ENCODE results near the gene NGFR. TPM values are rescaled to one million over a fixed set of nuclear protein-coding genes. Genes with fewer than 3 reads are reported as not detected.

NGFR gene
- total RNA-seq, 1 experiment from 2014 or later = 11.3 TPM

DNA sequence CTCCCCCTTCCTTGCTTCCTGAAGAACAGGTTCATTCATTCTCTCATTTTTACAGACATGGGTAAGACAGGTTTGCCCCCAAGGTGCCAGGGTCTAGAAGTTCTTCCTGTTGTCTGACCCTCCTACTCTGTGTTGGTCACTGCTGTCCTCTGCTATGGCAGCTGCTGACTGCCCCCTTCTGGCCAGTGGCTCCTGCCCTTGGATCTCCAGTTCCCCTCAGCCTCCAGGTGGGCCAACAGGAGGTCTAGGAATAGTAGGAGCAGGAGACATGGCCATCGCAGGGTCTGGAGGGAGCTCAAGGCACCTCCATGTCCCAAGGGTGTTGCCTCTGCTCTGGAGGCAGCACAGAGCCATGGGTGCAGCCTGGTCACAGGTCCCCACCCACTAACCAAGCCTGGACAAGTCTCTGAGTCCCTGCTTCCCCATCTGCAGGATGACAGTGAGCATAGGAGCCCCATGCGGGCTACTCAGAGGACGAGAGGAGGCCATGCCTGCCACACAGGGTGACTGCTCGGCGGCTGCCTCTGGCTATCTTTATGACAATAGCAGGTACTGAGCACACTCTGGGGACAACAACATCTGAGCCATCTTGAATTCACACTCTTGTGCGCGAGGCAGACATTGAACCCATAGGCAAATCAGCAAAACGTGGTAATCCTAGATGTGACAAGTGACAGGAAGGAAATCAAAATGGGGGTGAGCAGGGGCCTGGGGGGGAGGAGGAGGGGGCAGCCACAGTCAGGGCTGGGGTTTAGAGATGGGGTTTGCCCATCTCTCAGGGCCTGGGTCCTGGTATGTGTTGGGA, 53.6 kb downstream of the NGFR start (continued):
- TF ChIP-seq, protein P1, sequence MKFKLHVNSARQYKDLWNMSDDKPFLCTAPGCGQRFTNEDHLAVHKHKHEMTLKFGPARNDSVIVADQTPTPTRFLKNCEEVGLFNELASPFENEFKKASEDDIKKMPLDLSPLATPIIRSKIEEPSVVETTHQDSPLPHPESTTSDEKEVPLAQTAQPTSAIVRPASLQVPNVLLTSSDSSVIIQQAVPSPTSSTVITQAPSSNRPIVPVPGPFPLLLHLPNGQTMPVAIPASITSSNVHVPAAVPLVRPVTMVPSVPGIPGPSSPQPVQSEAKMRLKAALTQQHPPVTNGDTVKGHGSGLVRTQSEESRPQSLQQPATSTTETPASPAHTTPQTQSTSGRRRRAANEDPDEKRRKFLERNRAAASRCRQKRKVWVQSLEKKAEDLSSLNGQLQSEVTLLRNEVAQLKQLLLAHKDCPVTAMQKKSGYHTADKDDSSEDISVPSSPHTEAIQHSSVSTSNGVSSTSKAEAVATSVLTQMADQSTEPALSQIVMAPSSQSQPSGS (CRISPR knock-in tag; IDR thresholded peaks at IDR 0.05; ENCODE audit: borderline replicate concordance, low read depth) = no peak
- TF ChIP-seq, protein P2, sequence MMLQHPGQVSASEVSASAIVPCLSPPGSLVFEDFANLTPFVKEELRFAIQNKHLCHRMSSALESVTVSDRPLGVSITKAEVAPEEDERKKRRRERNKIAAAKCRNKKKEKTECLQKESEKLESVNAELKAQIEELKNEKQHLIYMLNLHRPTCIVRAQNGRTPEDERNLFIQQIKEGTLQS (CRISPR knock-in tag; conservative IDR thresholded peaks at IDR 0.05) = no peak
- TF ChIP-seq SMAD4 (CRISPR knock-in tag; IDR thresholded peaks at IDR 0.05) (no peak), NR2C2 (CRISPR knock-in tag; IDR thresholded peaks at IDR 0.05) (no peak), ELF4 (CRISPR knock-in tag; IDR thresholded peaks at IDR 0.05; ENCODE audit: low read depth) (no peak), ZNF232 (CRISPR knock-in tag; IDR thresholded peaks at IDR 0.05) (no peak), FOXP1 (CRISPR knock-in tag; IDR thresholded peaks at IDR 0.05; ENCODE audit: borderline replicate concordance) (no peak), RELA (CRISPR knock-in tag; IDR thresholded peaks at IDR 0.05; ENCODE audit: borderline replicate concordance) (no peak), ZNF317 (CRISPR knock-in tag; IDR thresholded peaks at IDR 0.05; ENCODE audit: borderline replicate concordance, low read depth) (no peak), MYBL2 (CRISPR knock-in tag; IDR thresholded peaks at IDR 0.05) (no peak), FOXK1 (CRISPR knock-in tag; IDR thresholded peaks at IDR 0.05) (no peak)
- TF ChIP-seq, protein P3, sequence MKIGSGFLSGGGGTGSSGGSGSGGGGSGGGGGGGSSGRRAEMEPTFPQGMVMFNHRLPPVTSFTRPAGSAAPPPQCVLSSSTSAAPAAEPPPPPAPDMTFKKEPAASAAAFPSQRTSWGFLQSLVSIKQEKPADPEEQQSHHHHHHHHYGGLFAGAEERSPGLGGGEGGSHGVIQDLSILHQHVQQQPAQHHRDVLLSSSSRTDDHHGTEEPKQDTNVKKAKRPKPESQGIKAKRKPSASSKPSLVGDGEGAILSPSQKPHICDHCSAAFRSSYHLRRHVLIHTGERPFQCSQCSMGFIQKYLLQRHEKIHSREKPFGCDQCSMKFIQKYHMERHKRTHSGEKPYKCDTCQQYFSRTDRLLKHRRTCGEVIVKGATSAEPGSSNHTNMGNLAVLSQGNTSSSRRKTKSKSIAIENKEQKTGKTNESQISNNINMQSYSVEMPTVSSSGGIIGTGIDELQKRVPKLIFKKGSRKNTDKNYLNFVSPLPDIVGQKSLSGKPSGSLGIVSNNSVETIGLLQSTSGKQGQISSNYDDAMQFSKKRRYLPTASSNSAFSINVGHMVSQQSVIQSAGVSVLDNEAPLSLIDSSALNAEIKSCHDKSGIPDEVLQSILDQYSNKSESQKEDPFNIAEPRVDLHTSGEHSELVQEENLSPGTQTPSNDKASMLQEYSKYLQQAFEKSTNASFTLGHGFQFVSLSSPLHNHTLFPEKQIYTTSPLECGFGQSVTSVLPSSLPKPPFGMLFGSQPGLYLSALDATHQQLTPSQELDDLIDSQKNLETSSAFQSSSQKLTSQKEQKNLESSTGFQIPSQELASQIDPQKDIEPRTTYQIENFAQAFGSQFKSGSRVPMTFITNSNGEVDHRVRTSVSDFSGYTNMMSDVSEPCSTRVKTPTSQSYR (CRISPR knock-in tag; IDR thresholded peaks at IDR 0.05) = 0 out of 2 replicates have a peak, but pooled peaks have one; percentile 22
- TF ChIP-seq, protein P4, sequence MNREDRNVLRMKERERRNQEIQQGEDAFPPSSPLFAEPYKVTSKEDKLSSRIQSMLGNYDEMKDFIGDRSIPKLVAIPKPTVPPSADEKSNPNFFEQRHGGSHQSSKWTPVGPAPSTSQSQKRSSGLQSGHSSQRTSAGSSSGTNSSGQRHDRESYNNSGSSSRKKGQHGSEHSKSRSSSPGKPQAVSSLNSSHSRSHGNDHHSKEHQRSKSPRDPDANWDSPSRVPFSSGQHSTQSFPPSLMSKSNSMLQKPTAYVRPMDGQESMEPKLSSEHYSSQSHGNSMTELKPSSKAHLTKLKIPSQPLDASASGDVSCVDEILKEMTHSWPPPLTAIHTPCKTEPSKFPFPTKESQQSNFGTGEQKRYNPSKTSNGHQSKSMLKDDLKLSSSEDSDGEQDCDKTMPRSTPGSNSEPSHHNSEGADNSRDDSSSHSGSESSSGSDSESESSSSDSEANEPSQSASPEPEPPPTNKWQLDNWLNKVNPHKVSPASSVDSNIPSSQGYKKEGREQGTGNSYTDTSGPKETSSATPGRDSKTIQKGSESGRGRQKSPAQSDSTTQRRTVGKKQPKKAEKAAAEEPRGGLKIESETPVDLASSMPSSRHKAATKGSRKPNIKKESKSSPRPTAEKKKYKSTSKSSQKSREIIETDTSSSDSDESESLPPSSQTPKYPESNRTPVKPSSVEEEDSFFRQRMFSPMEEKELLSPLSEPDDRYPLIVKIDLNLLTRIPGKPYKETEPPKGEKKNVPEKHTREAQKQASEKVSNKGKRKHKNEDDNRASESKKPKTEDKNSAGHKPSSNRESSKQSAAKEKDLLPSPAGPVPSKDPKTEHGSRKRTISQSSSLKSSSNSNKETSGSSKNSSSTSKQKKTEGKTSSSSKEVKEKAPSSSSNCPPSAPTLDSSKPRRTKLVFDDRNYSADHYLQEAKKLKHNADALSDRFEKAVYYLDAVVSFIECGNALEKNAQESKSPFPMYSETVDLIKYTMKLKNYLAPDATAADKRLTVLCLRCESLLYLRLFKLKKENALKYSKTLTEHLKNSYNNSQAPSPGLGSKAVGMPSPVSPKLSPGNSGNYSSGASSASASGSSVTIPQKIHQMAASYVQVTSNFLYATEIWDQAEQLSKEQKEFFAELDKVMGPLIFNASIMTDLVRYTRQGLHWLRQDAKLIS (CRISPR knock-in tag; IDR thresholded peaks at IDR 0.05; ENCODE audit: borderline replicate concordance) = peak; percentile 66; the same call in 1 of the 2 replicates
- TF ChIP-seq, protein P5, sequence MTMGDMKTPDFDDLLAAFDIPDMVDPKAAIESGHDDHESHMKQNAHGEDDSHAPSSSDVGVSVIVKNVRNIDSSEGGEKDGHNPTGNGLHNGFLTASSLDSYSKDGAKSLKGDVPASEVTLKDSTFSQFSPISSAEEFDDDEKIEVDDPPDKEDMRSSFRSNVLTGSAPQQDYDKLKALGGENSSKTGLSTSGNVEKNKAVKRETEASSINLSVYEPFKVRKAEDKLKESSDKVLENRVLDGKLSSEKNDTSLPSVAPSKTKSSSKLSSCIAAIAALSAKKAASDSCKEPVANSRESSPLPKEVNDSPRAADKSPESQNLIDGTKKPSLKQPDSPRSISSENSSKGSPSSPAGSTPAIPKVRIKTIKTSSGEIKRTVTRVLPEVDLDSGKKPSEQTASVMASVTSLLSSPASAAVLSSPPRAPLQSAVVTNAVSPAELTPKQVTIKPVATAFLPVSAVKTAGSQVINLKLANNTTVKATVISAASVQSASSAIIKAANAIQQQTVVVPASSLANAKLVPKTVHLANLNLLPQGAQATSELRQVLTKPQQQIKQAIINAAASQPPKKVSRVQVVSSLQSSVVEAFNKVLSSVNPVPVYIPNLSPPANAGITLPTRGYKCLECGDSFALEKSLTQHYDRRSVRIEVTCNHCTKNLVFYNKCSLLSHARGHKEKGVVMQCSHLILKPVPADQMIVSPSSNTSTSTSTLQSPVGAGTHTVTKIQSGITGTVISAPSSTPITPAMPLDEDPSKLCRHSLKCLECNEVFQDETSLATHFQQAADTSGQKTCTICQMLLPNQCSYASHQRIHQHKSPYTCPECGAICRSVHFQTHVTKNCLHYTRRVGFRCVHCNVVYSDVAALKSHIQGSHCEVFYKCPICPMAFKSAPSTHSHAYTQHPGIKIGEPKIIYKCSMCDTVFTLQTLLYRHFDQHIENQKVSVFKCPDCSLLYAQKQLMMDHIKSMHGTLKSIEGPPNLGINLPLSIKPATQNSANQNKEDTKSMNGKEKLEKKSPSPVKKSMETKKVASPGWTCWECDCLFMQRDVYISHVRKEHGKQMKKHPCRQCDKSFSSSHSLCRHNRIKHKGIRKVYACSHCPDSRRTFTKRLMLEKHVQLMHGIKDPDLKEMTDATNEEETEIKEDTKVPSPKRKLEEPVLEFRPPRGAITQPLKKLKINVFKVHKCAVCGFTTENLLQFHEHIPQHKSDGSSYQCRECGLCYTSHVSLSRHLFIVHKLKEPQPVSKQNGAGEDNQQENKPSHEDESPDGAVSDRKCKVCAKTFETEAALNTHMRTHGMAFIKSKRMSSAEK (CRISPR knock-in tag; IDR thresholded peaks at IDR 0.05; ENCODE audit: borderline replicate concordance) = no peak
- TF ChIP-seq, protein P6, sequence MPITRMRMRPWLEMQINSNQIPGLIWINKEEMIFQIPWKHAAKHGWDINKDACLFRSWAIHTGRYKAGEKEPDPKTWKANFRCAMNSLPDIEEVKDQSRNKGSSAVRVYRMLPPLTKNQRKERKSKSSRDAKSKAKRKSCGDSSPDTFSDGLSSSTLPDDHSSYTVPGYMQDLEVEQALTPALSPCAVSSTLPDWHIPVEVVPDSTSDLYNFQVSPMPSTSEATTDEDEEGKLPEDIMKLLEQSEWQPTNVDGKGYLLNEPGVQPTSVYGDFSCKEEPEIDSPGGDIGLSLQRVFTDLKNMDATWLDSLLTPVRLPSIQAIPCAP (CRISPR knock-in tag; IDR thresholded peaks at IDR 0.05) = no peak
- TF ChIP-seq, protein P7, sequence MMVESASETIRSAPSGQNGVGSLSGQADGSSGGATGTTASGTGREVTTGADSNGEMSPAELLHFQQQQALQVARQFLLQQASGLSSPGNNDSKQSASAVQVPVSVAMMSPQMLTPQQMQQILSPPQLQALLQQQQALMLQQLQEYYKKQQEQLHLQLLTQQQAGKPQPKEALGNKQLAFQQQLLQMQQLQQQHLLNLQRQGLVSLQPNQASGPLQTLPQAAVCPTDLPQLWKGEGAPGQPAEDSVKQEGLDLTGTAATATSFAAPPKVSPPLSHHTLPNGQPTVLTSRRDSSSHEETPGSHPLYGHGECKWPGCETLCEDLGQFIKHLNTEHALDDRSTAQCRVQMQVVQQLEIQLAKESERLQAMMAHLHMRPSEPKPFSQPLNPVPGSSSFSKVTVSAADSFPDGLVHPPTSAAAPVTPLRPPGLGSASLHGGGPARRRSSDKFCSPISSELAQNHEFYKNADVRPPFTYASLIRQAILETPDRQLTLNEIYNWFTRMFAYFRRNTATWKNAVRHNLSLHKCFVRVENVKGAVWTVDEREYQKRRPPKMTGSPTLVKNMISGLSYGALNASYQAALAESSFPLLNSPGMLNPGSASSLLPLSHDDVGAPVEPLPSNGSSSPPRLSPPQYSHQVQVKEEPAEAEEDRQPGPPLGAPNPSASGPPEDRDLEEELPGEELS (CRISPR knock-in tag; IDR thresholded peaks at IDR 0.05) = no peak
- TF ChIP-seq, protein P8, sequence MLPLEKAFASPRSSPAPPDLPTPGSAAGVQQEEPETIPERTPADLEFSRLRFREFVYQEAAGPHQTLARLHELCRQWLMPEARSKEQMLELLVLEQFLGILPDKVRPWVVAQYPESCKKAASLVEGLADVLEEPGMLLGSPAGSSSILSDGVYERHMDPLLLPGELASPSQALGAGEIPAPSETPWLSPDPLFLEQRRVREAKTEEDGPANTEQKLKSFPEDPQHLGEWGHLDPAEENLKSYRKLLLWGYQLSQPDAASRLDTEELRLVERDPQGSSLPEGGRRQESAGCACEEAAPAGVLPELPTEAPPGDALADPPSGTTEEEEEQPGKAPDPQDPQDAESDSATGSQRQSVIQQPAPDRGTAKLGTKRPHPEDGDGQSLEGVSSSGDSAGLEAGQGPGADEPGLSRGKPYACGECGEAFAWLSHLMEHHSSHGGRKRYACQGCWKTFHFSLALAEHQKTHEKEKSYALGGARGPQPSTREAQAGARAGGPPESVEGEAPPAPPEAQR (CRISPR knock-in tag; IDR thresholded peaks at IDR 0.05) = no peak
- TF ChIP-seq, protein P9, sequence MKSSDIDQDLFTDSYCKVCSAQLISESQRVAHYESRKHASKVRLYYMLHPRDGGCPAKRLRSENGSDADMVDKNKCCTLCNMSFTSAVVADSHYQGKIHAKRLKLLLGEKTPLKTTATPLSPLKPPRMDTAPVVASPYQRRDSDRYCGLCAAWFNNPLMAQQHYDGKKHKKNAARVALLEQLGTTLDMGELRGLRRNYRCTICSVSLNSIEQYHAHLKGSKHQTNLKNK (CRISPR knock-in tag; IDR thresholded peaks at IDR 0.05) = no peak

All from WTC11 (cell line).